Cardiac fibroblast (primary cell): ENCODE data around the gene SCNN1B.

ENCODE experiments used
- DNase-seq, 2 donors: peaks; one replicate each; pipeline versions ENCODE4 v3.0.0 to v3.0.0-alpha.2; 2010; ENCODE audit warnings: low read depth in 2 of 2
- H3K4me3 ChIP-seq, 2 donors: replicated peaks in 1 of 2; 1 replicate in 1 of 2; 2 replicates in 1 of 2; pipeline ENCODE4 v1.5.1; 2011; ENCODE audit warnings: low read depth in 2 of 2, low read length in 2 of 2, mild to moderate bottlenecking in 2 of 2, moderate library complexity in 1 of 2
- TF ChIP-seq, protein P1 (sequence below): IDR thresholded peaks from one replicate; pipeline ENCODE4 v1.5.1; 2011; ENCODE audit warnings: low read depth, mild to moderate bottlenecking, low read length, inconsistent platforms

Gene SCNN1B

GRCh38 chr16:23257682-23258081, 44.4 kb upstream of the SCNN1B start:
- TF ChIP-seq, protein P1, sequence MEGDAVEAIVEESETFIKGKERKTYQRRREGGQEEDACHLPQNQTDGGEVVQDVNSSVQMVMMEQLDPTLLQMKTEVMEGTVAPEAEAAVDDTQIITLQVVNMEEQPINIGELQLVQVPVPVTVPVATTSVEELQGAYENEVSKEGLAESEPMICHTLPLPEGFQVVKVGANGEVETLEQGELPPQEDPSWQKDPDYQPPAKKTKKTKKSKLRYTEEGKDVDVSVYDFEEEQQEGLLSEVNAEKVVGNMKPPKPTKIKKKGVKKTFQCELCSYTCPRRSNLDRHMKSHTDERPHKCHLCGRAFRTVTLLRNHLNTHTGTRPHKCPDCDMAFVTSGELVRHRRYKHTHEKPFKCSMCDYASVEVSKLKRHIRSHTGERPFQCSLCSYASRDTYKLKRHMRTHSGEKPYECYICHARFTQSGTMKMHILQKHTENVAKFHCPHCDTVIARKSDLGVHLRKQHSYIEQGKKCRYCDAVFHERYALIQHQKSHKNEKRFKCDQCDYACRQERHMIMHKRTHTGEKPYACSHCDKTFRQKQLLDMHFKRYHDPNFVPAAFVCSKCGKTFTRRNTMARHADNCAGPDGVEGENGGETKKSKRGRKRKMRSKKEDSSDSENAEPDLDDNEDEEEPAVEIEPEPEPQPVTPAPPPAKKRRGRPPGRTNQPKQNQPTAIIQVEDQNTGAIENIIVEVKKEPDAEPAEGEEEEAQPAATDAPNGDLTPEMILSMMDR: no peak
- H3K4me3 ChIP-seq: no peak overlapping the region
- no peak for DNase-seq

DNA sequence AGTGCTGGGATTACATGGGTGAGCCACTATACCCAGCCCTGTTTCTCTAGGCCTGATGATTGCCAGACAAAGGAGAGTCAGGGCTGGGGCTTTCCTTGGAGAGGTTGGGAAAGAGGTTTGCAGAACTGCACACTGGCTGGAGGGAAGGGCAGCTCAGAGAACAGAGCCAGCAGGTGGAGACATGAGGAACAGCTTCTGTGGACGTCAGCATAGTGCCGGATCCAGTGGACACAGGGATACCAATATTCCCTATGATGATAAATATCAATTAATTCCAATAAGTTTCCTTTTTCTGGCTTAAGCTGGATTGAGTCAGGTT, 43.2 kb upstream of the SCNN1B start:
- no peak for DNase-seq
- TF ChIP-seq, protein P1: no peak

DNA sequence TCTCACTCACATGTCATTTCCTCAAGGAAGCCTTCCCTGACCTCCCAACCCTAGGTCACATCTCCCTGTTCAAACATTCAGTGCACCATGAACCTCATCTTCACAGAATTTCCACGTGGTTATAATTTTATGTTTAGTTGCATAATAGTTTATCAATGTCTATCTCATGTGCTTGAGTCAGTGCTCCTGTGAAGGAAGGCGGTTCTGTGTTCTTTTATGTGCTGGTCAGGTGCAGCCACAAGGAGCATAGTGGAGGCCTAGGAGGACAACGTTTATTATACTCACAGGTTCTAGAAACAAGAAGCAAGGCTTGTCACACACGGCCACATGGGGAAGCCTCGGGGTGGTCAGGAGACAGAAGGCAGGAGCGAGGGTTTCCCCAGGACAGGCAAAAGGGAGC, 34.5 kb upstream of the SCNN1B start:
- DNase-seq: no peak
- TF ChIP-seq, protein P1: no peak
- no peak overlapping the region for H3K4me3 ChIP-seq

More for the DNA sequence above, 43.2 kb upstream of the SCNN1B start:
- H3K4me3 ChIP-seq: no peak overlapping the region

- no peak for DNase-seq
- H3K4me3 ChIP-seq: no peak overlapping the region
- TF ChIP-seq, protein P1: no peak
Observed at GRCh38 chr16:23268561-23268960, 33.5 kb upstream of the SCNN1B start.

DNA sequence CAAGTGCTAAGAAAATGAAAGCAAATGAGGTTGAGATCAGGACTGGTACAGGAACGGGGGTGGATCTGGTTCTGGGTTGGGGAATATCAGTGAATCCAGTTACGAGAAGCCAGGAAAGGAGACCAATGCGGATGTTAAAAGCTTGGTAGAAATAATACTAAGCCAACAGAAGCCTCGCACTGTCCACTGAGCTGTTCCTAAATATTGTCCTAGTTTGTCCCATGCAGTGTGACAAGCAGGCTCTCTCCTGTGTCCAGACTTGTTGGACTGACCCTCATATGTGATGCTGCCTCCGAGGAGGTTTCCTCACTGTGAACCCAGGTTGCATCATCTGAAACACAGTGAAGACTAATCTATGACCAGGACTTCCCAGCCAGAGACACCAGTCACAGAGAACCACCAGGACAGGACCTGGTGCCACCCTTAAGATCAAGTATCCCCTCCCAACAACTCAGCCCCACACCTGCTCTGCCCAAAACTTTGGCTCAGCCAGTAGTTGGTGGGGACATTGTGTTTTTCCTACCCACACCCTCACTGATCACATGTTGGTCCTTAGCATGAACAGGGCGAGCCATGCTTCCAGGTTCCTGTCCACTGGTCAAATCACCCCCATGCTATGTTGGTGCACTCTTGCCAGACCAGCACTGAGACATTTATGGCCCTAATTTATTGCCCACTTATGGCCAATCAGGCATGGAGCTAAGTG, 32.7 kb upstream of the SCNN1B start:
- DNase-seq: no peak
- TF ChIP-seq, protein P1: no peak
- H3K4me3 ChIP-seq: no peak overlapping the region

- TF ChIP-seq, protein P1: no peak
- no peak overlapping the region for H3K4me3 ChIP-seq
- no peak for DNase-seq
Observed at GRCh38 chr16:23270654-23271053, 31.4 kb upstream of the SCNN1B start.

DNA sequence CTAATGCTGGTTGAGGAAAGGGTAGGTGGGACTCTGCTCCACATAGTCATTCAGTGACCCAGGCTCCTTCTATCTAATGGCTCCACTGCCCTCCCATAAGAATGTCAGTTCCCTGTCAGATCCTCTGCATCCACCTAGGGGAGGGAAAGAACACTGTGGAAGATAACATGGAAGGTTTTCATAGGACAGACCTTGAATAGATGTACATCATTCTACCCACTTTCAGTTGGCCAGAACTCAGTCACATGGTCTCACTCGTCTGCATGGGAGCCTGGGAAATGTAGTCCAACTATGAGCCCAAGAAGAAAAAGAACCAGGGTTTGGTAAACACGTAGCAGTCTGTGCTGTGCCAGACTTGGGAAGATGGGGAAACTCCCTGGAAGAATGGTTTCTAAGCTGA, 27.1 kb upstream of the SCNN1B start:
- no peak for DNase-seq
- TF ChIP-seq, protein P1: no peak
- H3K4me3 ChIP-seq: no peak overlapping the region
